BE2C (cell line): ENCODE data around the gene SNAPC2.

Experiments used
- DNase-seq: peaks from one replicate; pipeline ENCODE4 v3.0.0-alpha.2; 2020
- H3K27me3 ChIP-seq: fragments of 250-450 bp; sonication (Bioruptor Pico); 2 replicates; pipeline ENCODE4 v1.5.1; 2020; ENCODE audit warnings: mild to moderate bottlenecking
- H3K36me3 ChIP-seq: fragments of 250-450 bp; sonication (Bioruptor Pico); 2 replicates; pipeline ENCODE4 v1.5.1; 2020; ENCODE audit warnings: mild to moderate bottlenecking
- H3K4me1 ChIP-seq: fragments of 250-450 bp; sonication (Bioruptor Pico); 2 replicates; pipeline ENCODE4 v1.5.1; 2020
- H3K4me3 ChIP-seq: 2 replicates; pipeline ENCODE4 v1.5.1; 2011; ENCODE audit warnings: low read depth, low read length
- H3K9me3 ChIP-seq: fragments of 250-450 bp; sonication (Bioruptor Pico); 2 replicates; pipeline ENCODE4 v1.5.1; 2020
- TF ChIP-seq, protein P1 (sequence below): IDR thresholded peaks from 2 replicates; pipeline ENCODE4 v1.5.1; 2012; ENCODE audit warnings: mild to moderate bottlenecking, low read depth, low read length

The SNAPC2 gene

GRCh38 chr19:7911508-7912143 is 8.5 kb upstream of the SNAPC2 start:
- Histone ChIP-seq H3K9me3 (no peaks in the 10 kb centered on the region), H3K4me1 (no peaks in the 10 kb centered on the region), H3K4me3 (no peak overlapping the region), H3K36me3 (peaks cover 27% of the 10 kb centered on the region), H3K27me3 (peaks cover 21% of the 10 kb centered on the region)
- DNase-seq: no peak
- TF ChIP-seq, protein P1, sequence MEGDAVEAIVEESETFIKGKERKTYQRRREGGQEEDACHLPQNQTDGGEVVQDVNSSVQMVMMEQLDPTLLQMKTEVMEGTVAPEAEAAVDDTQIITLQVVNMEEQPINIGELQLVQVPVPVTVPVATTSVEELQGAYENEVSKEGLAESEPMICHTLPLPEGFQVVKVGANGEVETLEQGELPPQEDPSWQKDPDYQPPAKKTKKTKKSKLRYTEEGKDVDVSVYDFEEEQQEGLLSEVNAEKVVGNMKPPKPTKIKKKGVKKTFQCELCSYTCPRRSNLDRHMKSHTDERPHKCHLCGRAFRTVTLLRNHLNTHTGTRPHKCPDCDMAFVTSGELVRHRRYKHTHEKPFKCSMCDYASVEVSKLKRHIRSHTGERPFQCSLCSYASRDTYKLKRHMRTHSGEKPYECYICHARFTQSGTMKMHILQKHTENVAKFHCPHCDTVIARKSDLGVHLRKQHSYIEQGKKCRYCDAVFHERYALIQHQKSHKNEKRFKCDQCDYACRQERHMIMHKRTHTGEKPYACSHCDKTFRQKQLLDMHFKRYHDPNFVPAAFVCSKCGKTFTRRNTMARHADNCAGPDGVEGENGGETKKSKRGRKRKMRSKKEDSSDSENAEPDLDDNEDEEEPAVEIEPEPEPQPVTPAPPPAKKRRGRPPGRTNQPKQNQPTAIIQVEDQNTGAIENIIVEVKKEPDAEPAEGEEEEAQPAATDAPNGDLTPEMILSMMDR: no peak

DNA sequence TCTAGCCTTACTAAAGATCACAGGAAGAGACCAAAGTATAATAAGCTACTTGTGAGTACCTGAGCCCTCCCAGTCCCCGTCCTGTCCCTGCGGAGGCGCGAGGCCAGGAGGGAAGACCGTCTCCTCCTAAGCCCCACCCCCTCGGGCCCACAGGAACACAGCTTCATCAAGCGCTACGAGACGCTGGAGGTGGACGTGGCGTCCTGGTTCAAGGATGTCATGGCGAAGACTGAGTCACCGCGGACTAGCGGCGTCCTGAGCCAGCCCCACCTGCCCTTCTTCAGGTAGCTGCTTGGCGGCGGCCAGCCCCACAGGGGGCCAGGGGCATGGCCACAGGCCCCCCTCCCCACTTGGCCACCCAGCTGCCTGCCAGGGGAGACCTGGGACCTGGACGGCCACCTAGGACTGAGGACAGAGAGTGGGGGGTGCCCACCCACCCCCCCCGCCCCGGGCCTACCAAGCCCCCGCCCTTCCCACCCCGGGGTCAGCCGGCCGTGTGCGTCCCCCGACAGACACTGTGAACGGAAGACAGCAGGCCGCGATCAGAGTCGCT is 7.9 kb upstream of the SNAPC2 start:
- peaks cover 27% of the 10 kb centered on the region for H3K27me3 ChIP-seq
- DNase-seq: no peak
- H3K36me3 ChIP-seq: peaks cover 27% of the 10 kb centered on the region
- TF ChIP-seq, protein P1: no peak
- no peaks in the 10 kb centered on the region for H3K9me3 ChIP-seq
- no peak overlapping the region for H3K4me3 ChIP-seq
- H3K4me1 ChIP-seq: no peaks in the 10 kb centered on the region

GRCh38 chr19:7912697-7913564 is 7.2 kb upstream of the SNAPC2 start:
- Histone ChIP-seq H3K36me3 (peaks cover 27% of the 10 kb centered on the region), H3K9me3 (no peaks in the 10 kb centered on the region), H3K4me3 (no peak overlapping the region), H3K27me3 (peaks cover 34% of the 10 kb centered on the region), H3K4me1 (no peaks in the 10 kb centered on the region)
- no peak for DNase-seq
- TF ChIP-seq, protein P1: no peak

GRCh38 chr19:7913652-7914051 is 6.5 kb upstream of the SNAPC2 start:
- TF ChIP-seq, protein P1: no peak
- H3K36me3 ChIP-seq: peaks cover 27% of the 10 kb centered on the region

DNA sequence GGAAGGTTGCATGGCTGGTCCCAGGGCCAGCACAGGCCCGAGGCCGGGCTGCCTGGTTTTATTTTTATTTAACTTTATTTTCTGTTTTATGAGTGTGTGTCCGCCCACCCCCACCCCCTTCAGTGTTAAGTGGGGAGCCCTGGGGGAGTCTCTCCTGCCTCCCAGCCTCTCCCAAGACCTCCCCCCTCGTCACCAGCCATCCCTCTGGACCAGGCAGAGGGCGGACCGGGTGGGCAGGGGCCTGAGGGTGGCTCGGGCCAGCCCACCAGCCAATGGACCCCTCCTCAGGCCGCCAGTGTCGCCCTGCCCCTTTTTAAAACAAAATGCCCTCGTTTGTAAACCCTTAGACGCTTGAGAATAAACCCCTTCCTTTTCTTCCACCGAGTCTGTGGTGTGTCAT is 6.0 kb upstream of the SNAPC2 start:
- TF ChIP-seq, protein P1: no peak
- Histone ChIP-seq H3K4me1 (no peaks in the 10 kb centered on the region), H3K9me3 (no peaks in the 10 kb centered on the region), H3K27me3 (peaks cover 43% of the 10 kb centered on the region), H3K4me3 (no peak overlapping the region), H3K36me3 (peaks cover 27% of the 10 kb centered on the region)
- DNase-seq: no peak

More at GRCh38 chr19:7913652-7914051, 6.5 kb upstream of the SNAPC2 start:
- Histone ChIP-seq H3K27me3 (peaks cover 41% of the 10 kb centered on the region), H3K4me1 (no peaks in the 10 kb centered on the region), H3K4me3 (no peak overlapping the region), H3K9me3 (no peaks in the 10 kb centered on the region)
- DNase-seq: no peak
